Measurements from ENCODE around the gene LMF1. TPM values are rescaled to one million over a fixed set of nuclear protein-coding genes. Genes with fewer than 3 reads are reported as not detected.
A peak's percentile ranks its signal among the peaks of the same experiment; 100 is the strongest.

Gene LMF1
- total RNA-seq, 2 donors from 2014 or later = 15.8 to 20.1 TPM

DNA sequence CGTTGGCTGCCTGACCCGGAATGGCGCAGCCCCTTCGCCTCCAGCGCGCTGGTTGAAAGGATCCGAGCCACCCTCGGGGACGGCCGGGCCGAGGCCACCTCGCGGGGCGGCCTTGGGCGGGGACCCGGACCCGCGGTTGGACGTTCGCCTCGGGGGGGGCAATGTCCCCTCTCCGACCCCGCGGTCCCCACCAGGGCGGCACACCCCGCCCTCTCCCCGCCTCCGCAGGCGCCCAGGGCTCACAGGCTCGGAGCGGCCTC is 9.7 kb upstream of the LMF1 start:
- Histone ChIP-seq H3K27ac (no peak overlapping the region), H3K4me3 (no peak overlapping the region), H3K27me3 (peaks cover 0 to 11% of the 10 kb centered on the region in 2 donors), H3K36me3 (replicated peaks in 1 of 2; ENCODE audit: insufficient read depth in 1 of 2, low read depth in 2 of 2) (no peaks in the 10 kb centered on the region), H3K4me1 (peaks cover 59% of the 10 kb centered on the region), H3K9me3 (no peaks in the 10 kb centered on the region)
- 2% methylated on average over 31 of the region's 31 CpGs; no CpG with 5 or more reads in 1 of the 2 donors for WGBS, 2 donors
- TF ChIP-seq, protein P1, sequence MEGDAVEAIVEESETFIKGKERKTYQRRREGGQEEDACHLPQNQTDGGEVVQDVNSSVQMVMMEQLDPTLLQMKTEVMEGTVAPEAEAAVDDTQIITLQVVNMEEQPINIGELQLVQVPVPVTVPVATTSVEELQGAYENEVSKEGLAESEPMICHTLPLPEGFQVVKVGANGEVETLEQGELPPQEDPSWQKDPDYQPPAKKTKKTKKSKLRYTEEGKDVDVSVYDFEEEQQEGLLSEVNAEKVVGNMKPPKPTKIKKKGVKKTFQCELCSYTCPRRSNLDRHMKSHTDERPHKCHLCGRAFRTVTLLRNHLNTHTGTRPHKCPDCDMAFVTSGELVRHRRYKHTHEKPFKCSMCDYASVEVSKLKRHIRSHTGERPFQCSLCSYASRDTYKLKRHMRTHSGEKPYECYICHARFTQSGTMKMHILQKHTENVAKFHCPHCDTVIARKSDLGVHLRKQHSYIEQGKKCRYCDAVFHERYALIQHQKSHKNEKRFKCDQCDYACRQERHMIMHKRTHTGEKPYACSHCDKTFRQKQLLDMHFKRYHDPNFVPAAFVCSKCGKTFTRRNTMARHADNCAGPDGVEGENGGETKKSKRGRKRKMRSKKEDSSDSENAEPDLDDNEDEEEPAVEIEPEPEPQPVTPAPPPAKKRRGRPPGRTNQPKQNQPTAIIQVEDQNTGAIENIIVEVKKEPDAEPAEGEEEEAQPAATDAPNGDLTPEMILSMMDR (IDR thresholded peaks at IDR 0.05) = no peak
- TF ChIP-seq POLR2A (IDR thresholded peaks at IDR 0.05) = no peak
- ATAC-seq = no peak
- no peak for DNase-seq
- intact Hi-C loops (cut with DNase I) = no loop called here

DNA sequence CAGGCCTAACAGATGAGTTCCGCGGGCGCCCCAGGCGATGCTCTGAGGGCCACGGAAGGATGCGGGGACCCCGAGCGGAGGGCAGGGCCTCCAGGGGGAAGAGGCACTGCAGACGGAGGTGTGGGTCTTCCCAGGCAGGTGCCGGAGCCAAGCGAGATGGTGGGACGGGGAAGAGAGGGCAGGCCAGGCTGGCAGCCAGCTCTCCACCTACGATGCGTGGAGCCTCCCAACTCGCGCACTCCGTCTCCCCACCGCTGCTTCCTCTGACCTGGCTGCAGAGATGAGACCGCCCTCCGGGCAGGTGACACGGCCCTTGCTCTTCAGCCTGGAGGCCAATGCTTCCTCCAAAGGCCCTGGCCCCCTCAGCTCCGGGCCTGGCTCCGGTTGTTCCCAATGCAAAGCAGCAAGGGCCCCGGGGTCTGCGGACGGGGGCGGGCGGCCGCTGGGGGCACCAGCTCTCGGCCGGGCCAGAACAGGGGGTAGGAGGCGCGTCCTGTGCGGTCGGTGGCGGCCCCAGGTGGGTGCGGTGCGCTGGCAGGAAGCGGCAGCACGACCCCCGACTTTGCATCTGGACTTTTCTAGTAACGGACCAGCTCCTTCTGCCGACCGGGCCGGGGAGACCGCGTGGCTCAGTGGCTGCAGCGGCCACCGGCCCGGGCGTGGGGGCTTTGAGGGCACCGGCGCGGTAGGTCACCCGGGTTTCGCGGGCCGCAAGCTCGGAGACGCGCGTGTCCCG is 9.2 kb upstream of the LMF1 start:
- H3K27ac ChIP-seq = no peak overlapping the region
- DNase-seq = no peak
- TF ChIP-seq POLR2A (IDR thresholded peaks at IDR 0.05) = no peak
- TF ChIP-seq, protein P1 (IDR thresholded peaks at IDR 0.05) = no peak
- 45 to 90% methylated on average over 9 to 54 of the region's 63 CpGs for WGBS, 2 donors
- no peak for ATAC-seq
- H3K9me3 ChIP-seq = no peaks in the 10 kb centered on the region
- intact Hi-C loops (cut with DNase I) = no loop called here
- H3K4me3 ChIP-seq = no peak overlapping the region
- H3K4me1 ChIP-seq = peaks cover 64% of the 10 kb centered on the region
- peaks cover 0 to 11% of the 10 kb centered on the region in 2 donors for H3K27me3 ChIP-seq
- H3K36me3 ChIP-seq (replicated peaks in 1 of 2; ENCODE audit: insufficient read depth in 1 of 2, low read depth in 2 of 2) = no peaks in the 10 kb centered on the region

DNA sequence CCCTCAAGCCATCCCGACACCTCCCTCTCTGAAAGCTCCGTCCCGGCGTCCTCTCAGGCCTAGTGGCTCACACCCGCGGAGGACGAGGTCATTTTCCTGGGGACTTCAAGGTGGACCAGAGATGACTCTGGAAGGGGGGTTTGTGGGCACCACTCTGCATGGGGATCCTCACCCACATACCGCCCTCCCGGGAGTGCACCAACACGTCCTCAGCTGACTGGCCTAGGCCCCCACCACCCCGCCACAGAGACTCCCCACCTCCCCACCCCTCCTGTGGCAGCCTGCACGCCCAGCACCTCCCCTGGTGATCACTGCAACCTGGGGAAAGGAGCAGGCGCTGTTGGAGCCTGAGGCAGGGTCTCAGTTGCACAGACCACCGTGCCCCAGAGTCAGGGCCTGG is 8.4 kb upstream of the LMF1 start:
- WGBS, 2 donors = 80 to 91% methylated on average over 1 to 11 of the region's 14 CpGs
- no peak for DNase-seq
- peaks cover 0 to 11% of the 10 kb centered on the region in 2 donors for H3K27me3 ChIP-seq

DNA sequence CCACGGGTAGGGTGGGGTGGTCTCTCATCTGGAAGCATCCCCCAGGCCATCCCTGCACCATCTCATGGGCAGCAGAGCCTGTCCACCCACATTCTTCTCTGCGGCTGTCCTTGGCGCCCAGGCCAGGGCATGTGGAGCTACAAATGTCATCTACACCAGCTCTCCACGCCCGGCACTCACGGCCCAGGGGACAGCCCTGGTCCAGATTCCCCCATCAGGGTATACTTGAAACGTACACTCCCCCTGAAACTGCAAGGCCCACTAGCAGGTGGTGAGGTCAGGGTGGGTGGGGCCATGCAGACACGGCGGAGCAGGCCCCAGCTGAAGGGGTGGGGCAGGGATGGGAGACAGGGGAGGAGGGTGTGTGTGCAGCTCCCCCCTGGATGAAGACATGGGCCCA is 7.6 kb upstream of the LMF1 start:
- H3K27ac ChIP-seq = peak overlapping the region in 3 of 4 donors; percentile 68 to 84 (median 82)
- DNase-seq = no peak
- no peak for ATAC-seq
- intact Hi-C loops (cut with DNase I) = no loop called here
- peaks cover 79% of the 10 kb centered on the region for H3K4me1 ChIP-seq
- H3K4me3 ChIP-seq = no peak overlapping the region
- no peak for TF ChIP-seq POLR2A (IDR thresholded peaks at IDR 0.05)
- TF ChIP-seq, protein P1 (IDR thresholded peaks at IDR 0.05) = no peak
- WGBS, 2 donors = 54 to 63% methylated on average over 1 to 9 of the region's 9 CpGs
- H3K9me3 ChIP-seq = no peaks in the 10 kb centered on the region
- H3K27me3 ChIP-seq = peaks cover 0 to 11% of the 10 kb centered on the region in 2 donors
- no peaks in the 10 kb centered on the region for H3K36me3 ChIP-seq (replicated peaks in 1 of 2; ENCODE audit: insufficient read depth in 1 of 2, low read depth in 2 of 2)

More for the DNA sequence above, 8.4 kb upstream of the LMF1 start:
- H3K9me3 ChIP-seq = no peaks in the 10 kb centered on the region
- H3K4me1 ChIP-seq = peaks cover 73% of the 10 kb centered on the region
- no peak for TF ChIP-seq POLR2A (IDR thresholded peaks at IDR 0.05)
- no peaks in the 10 kb centered on the region for H3K36me3 ChIP-seq (replicated peaks in 1 of 2; ENCODE audit: insufficient read depth in 1 of 2, low read depth in 2 of 2)
- H3K27ac ChIP-seq = no peak overlapping the region
- intact Hi-C loops (cut with DNase I) = no loop called here
- H3K4me3 ChIP-seq = no peak overlapping the region
- no peak for ATAC-seq

DNA sequence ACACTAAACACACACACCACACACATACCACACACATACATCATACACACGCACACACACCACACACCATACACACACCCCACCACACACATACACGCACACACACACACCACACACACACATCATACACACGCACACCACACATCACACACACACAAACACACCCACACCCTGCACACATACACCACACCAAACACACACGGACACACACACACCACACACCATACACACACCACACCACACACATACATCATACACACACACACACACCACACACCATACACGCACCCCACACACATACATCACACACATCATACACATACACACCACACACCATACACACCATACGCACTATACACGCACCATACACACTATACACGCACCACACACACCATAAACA is 7.1 kb upstream of the LMF1 start:
- Histone ChIP-seq H3K4me3 (no peak overlapping the region), H3K36me3 (replicated peaks in 1 of 2; ENCODE audit: insufficient read depth in 1 of 2, low read depth in 2 of 2) (no peaks in the 10 kb centered on the region), H3K27me3 (peaks cover 0 to 11% of the 10 kb centered on the region in 2 donors), H3K4me1 (peaks cover 85% of the 10 kb centered on the region), H3K9me3 (no peaks in the 10 kb centered on the region), H3K27ac (peak overlapping the region; percentile 44 to 84 (median 75))
- DNase-seq = no peak
- intact Hi-C loops (cut with DNase I) = no loop called here
- WGBS, 2 donors = 87% methylated on average over 8 of the region's 8 CpGs
- ATAC-seq = no peak
- TF ChIP-seq, protein P1 (IDR thresholded peaks at IDR 0.05) = peak in 1 of 7 experiments; percentile 4
- TF ChIP-seq POLR2A (IDR thresholded peaks at IDR 0.05) = no peak
